GM19025 (cell line): ENCODE results near the gene MBTPS2.
"Not testable (repeated sequence)": the region's sequence is repeated elsewhere in the genome, so short reads cannot be mapped to it uniquely, and the experiment has no call there.

ENCODE experiments used
- ATAC-seq: cut with Tn5 transposase; IDR thresholded peaks from one replicate; pipeline ENCODE4 v1.9.1; 2021; ENCODE audit warnings: mild to moderate bottlenecking, low read depth, moderate library complexity; ENCODE audit not compliant: unreplicated experiment

The MBTPS2 gene

GRCh38 chrX:21855937-21856415 is 16.6 kb downstream of the MBTPS2 start, which contains the start of gene YY2:
YY2 (plus strand) TSS chrX:21855987; CDS start chrX:21856485, 498 bp downstream.
- no peak for ATAC-seq

- ATAC-seq: no peak
Observed at GRCh38 chrX:21856504-21856903, 17.1 kb downstream of the MBTPS2 start.

GRCh38 chrX:21863241-21863640 is 23.8 kb downstream of the MBTPS2 start:
- ATAC-seq: no peak

GRCh38 chrX:21865436-21865835 is 26.0 kb downstream of the MBTPS2 start:
- ATAC-seq: no peak

GRCh38 chrX:21870494-21870893 is 31.1 kb downstream of the MBTPS2 start:
- ATAC-seq: no peak

- no peak for ATAC-seq
Observed at GRCh38 chrX:21873063-21873775, 33.8 kb downstream of the MBTPS2 start.

- not testable (repeated sequence) for ATAC-seq
Observed at GRCh38 chrX:21874182-21874581, 34.8 kb downstream of the MBTPS2 start.

- ATAC-seq: no peak
Observed at GRCh38 chrX:21875013-21875412, 35.6 kb downstream of the MBTPS2 start.

GRCh38 chrX:21881881-21882574 is 42.6 kb downstream of the MBTPS2 start:
- no peak for ATAC-seq

- ATAC-seq: no peak
Observed at GRCh38 chrX:21883258-21883657, 43.8 kb downstream of the MBTPS2 start.

- ATAC-seq: no peak
Observed at GRCh38 chrX:21885568-21885967, 46.2 kb downstream of the MBTPS2 start.

GRCh38 chrX:21905313-21905712 is 65.9 kb downstream of the MBTPS2 start:
- ATAC-seq: no peak

- ATAC-seq: no peak
Observed at GRCh38 chrX:21905953-21906352, 66.5 kb downstream of the MBTPS2 start.

- no peak for ATAC-seq
Observed at GRCh38 chrX:21907260-21907659, 67.8 kb downstream of the MBTPS2 start.

- ATAC-seq: no peak
Observed at GRCh38 chrX:21911481-21911880, 72.1 kb downstream of the MBTPS2 start.

GRCh38 chrX:21912220-21912619 is 72.8 kb downstream of the MBTPS2 start:
- ATAC-seq: no peak

GRCh38 chrX:21912989-21913388 is 73.6 kb downstream of the MBTPS2 start:
- ATAC-seq: no peak

GRCh38 chrX:21926116-21926515 is 86.7 kb downstream of the MBTPS2 start:
- no peak for ATAC-seq

GRCh38 chrX:21926527-21927278 is 87.3 kb downstream of the MBTPS2 start:
- no peak for ATAC-seq

GRCh38 chrX:21929209-21929608 is 89.8 kb downstream of the MBTPS2 start:
- ATAC-seq: no peak

GRCh38 chrX:21930986-21931385 is 91.6 kb downstream of the MBTPS2 start:
- no peak for ATAC-seq
